GM19238 (cell line): Measurements from ENCODE around the gene DCUN1D2.
"Not testable (repeated sequence)": the region's sequence is repeated elsewhere in the genome, so short reads cannot be mapped to it uniquely, and the experiment has no call there.

Experiments
- DNase-seq: peaks from one replicate; pipeline ENCODE4 v3.0.0; 2011; ENCODE audit warnings: low spot score; ENCODE audit not compliant: insufficient read length

DCUN1D2 gene

DNA sequence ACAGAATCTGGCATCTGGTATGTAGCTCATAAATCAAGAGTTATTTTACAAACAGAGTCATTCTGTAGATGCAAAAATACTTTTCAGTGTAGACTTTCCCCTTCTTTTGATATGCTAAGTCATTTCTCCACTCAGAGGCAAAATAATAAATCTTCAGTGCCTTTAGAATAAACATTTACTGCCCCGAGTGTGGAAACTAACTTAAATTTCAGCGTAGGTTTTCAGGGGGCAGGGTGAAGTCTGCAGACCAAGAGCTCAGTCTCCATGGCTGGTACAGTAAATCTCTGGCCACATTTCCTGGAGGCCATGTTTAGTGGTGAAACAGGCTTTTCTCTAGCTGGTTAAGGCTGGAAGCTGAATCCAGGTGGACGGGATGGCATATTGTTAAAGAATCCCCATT is 24.1 kb downstream of the DCUN1D2 start:
- DNase-seq, result no peak

- DNase-seq, result no peak
Measured at GRCh38 chr13:113465300-113465699, 25.2 kb downstream of the DCUN1D2 start.

DNA sequence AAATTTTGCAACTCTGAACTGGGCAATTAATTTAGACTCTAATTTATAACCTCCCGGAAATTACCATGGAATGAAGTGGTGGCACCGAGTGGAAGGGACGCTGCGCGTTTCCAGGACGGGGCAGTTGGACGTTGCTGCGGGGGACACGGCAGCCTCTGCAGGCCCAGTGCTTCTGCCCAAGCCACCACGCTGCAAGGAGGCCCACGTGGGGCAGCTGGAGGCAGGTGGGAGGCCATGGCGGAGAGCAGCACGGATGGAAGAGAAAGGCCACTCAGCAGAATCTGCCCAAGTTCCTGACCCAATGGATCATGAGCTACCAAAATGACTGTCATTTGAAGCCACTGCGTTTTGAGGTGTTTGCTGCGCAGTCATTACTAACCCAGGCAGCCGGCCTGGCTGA is 26.0 kb downstream of the DCUN1D2 start:
- DNase-seq, result no peak

DNA sequence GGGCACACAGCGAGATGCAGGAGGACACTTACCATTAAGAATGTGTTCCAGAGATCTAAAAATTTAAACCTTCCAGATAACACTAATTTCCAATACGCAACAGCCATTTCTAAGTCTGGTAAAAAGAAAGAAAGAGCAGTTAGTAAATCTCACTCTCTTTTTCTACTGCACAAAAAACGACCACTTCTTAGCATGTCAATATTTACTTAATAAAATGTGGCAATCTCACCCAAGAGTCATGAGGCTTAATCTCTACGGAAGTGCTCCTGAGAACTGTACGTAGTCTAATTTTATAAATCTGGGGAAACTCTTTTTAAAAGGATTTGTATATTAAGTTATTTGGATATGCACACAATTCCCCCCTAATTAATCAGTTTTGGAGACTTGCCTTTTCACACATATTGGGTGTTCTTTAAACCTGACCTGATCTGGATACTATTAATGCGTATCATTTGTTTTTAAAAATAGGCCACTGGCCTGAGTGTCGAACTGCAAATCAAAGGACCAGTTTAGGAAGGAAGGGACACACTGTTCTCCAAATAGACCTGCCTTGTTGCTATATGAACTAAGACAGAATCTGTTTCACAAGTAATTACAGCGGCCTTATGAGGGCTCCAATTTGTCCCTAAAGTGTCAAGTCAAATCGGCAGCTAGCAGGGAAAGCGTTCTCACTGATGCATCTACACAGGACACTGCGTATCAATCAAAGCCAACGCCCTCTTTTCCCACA is 29.3 kb downstream of the DCUN1D2 start:
- DNase-seq, result no peak

DNA sequence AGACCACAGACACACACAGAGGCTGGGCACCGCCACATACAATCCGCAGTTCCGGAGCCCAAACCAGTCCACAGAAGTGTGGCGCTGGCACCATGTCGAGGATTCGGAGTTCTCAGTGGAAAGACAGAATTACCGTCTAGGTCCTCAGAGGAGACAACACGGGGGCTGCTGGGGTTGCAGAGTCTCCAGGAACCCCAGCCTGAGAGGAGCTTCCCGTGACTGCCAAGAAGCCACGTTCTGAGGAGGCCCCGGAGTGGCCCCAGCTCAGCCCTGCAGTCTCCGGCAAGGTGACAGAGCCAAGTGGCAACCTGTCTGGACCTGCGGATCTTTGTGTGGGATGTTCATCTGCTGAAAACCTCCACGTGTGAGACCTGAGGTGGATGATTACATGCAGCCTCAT is 29.9 kb downstream of the DCUN1D2 start:
- no peak for DNase-seq

- DNase-seq, result no peak
Measured at GRCh38 chr13:113460064-113460555, 30.4 kb downstream of the DCUN1D2 start.

- no peak for DNase-seq
Measured at GRCh38 chr13:113458253-113459065, 32.1 kb downstream of the DCUN1D2 start.

DNA sequence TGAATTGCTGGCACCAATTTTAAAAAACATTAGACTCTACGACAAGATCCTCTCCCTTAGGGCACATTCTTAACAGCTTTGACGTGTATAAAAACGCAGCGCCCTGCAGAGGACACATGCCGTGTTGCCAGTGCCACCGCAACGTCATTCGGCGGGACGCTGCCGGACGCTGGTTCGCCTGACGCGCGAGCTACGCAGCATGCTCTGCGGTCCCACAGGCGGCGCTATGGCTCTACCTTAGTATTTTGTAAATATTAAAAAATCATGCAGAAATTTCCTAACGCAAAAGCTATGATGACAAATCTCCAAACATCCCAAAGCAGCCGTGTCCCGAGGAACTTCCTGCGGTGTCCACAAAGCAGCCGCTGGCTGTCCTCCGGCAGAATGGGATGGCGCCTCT is 33.0 kb downstream of the DCUN1D2 start:
- no peak for DNase-seq

- DNase-seq, result no peak
Measured at GRCh38 chr13:113456116-113456702, 34.3 kb downstream of the DCUN1D2 start.

GRCh38 chr13:113455384-113455783 is 35.1 kb downstream of the DCUN1D2 start:
- DNase-seq, result no peak

- no peak for DNase-seq
Measured at GRCh38 chr13:113454936-113455335, 35.6 kb downstream of the DCUN1D2 start.

DNA sequence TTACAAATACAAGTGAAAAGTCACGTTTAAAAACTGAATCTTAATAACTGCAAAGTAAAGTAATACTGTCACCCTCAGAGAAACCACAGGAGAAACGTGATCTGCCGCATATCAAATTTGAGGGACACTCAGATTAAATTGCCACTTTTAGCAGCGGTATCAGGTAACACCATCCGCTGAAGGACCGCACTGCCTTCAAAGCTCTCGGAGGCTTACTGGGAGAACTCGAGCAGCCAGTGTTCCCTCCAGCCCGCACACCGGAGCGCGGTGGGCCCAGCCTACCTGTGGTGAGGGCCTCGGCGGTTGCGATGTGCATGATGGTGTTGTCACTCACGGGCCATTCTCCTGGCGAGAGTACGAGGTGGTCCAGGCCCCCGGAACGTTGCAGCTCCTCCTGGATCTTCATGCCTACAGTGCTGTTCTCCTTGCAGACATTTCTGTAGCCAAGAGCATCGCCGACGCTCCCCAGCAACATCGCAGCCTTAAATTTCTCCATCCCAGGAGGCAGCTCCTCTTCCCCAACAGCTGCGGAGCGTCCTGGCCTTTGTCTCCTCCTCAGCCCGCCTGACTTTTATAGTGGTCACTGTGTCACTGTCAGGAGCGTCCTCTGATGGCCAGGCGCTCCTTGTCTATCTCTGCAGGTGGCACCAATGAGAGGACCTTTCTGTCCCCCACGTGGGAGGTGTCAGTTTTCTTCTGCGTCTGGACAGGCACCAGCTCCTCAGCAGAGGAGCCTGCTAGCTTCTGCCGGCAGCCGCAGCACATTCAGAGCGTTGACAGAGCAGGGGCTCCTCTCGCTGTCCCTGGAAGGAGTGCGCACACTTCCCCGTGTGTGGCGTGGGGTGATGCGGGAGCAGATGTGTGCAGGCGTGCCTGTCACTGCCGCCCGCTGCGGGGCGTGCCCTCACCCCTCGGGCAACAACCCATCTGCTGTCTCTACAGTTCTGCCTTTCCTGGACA is 37.3 kb downstream of the DCUN1D2 start, which contains the start of gene ADPRHL1:
Gene ADPRHL1, minus strand, starts transcription at position 547 of the 960 bp plus-strand sequence. Its CDS starts 51 bp downstream, at position 496.
- no peak for DNase-seq

DNA sequence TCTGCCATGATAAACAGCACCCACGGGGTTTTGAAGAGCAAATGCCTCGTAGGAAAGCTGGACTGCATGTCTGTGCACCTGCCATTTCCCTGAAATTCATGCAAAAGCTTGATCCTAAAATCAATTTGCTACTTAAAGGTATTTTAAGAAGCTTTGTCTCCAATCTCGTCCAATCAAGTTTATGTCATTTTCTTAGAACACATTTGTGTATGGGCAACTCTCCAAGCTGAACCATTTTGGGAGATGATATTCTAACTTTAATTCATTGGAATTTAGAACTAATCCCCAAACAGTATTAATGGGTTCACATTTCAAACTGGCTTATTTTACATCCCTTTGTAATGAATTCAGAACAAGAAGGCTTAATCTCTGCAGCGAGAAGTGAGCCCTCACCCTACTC is 38.0 kb downstream of the DCUN1D2 start:
- no peak for DNase-seq

GRCh38 chr13:113451951-113452421 is 38.5 kb downstream of the DCUN1D2 start:
- DNase-seq, result no peak

GRCh38 chr13:113450861-113451620 is 39.5 kb downstream of the DCUN1D2 start:
- DNase-seq, result not testable (repeated sequence)

DNA sequence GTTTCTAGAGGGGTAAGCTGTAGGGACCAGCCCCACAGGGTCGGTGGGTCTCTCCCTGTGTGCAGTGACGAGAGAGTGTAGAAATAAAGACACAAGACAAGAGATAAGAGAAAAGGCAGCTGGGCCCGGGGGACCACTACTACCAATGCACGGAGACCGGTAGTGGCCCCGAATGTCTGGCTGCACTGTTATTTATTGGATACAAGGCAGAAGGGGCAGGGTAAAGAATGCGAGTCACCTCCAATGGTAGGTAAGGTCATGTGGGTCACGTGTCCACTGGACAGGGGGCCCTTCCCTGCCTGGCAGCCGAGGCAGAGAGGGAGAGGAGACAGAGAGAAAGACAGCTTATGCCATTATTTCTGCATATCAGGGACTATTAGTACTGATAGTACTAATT is 40.2 kb downstream of the DCUN1D2 start:
- not testable (repeated sequence) for DNase-seq

DNA sequence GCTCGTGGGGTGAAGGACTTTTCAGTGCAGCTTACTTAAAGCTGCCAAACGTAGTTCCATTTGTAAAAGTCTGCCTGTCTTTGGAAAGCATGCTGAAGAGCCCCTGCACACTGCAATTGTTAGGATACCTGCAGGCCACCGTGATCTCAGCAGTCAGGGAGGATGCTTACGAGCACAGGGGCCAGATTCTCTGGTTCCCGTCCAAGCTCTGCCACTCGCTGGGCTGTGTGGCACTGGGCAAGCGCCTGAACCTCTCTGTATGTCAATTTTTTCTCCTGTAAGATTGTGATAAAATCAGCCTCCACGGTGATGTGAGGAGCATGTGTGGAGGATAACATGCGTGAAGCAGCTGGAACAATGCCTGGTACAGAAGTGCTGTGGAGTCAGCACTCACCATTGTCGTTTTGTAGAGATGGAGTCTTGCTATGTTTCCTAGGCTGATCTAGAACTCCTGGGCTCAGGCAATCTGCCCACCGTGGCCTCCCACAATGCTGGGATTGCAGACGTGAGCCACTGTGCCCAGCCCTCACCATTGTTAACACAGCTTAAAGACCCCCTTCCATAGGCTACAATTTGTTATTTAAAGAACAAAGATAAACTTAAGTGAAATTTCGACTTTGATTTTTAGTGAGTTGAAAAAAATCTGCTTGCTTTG is 40.7 kb downstream of the DCUN1D2 start:
- no peak for DNase-seq

DNA sequence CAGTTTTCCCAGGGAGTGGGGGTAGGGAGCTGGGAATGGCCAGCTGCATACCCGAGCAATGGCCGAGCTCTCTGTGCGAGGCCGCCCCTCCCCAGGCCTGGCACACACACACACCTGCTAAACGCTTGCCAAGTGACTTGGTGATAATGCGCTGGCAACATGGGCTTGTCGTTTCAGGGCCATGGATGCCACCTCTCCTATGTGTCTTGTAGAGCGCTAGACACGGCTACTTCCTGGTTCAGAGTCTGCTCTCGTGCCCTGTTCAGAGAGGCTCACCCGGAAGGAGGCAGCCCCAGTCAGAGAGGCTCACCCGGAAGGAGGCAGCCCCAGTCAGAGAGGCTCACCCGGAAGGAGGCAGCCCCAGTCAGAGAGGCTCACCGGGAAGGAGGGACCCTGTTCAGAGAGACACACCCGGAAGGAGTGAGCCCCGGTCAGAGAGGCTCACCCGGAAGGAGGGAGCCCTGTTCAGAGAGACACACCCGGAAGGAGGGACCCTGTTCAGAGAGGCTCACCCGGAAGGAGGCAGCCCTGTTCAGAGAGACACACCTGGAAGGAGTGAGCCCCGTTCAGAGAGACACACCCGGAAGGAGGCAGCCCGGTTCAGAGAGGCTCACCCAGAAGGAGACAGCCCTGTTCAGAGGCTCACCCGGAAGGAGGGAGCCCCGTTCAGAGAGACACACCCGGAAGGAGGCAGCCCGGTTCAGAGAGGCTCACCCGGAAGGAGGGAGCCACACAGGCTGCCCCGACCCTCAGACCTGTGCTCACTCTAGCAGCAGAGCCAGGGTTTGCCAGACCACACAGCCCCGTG is 41.4 kb downstream of the DCUN1D2 start:
- no peak for DNase-seq

DNA sequence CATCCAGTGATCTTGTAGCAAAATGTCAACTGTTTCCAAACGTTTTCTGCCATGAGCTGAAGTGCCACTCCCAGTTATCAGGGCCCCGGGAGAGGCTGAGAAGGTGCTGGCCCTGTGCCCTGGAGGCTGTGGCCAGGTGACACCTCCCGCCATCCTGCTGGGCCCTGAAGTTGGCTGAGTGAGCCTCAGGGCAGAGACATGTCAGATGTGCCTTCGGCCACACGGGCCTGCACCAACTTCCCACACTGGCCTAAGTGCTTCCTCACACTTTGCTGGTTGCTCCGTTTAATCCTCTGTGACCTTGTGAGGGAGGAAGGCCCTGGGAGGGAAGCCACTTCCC is 42.0 kb downstream of the DCUN1D2 start:
- no peak for DNase-seq
